PFSK-1 (cell line): Measurements from ENCODE around the gene RPS4Y2.

Source experiments
- POLR2AphosphoS5 ChIP-seq: IDR thresholded peaks from 2 replicates; pipeline ENCODE4 v1.6.1; 2012; ENCODE audit warnings: low read depth, mild to moderate bottlenecking, control low read depth, low read length, moderate library complexity
- REST ChIP-seq, 2 experiments: IDR thresholded peaks; 2 replicates each; pipeline versions ENCODE4 v1.6.1 to v1.8.0; 2011 to 2012; ENCODE audit warnings: low read depth in 2 of 2, low read length in 2 of 2, control low read depth in 1 of 2, inconsistent platforms in 1 of 2, mild to moderate bottlenecking in 1 of 2, moderate library complexity in 1 of 2; ENCODE audit not compliant: insufficient read depth in 1 of 2
- SIN3A ChIP-seq: IDR thresholded peaks from 2 replicates; pipeline ENCODE4 v1.6.1; 2012; ENCODE audit warnings: mild to moderate bottlenecking, low read length, moderate library complexity, borderline replicate concordance; ENCODE audit not compliant: insufficient read depth
- TAF1 ChIP-seq: IDR thresholded peaks from 2 replicates; pipeline ENCODE4 v1.6.1; 2012; ENCODE audit warnings: low read length, control low read depth, borderline replicate concordance; ENCODE audit not compliant: insufficient read depth

- TF ChIP-seq SIN3A (no peak), TAF1 (no peak), POLR2AphosphoS5 (no peak), REST (IDR thresholded peaks at IDR 0.05; ENCODE audit: insufficient read depth in 1 of 2, low read depth in 2 of 2, low read length in 2 of 2) (no peak)
These were observed 20.7 kb upstream of the RPS4Y2 start for GRCh38 chrY:20735200-20735599.
